Epithelial cell of proximal tubule (primary cell): ENCODE data around the gene MAD1L1. TPM values are rescaled to one million over a fixed set of nuclear protein-coding genes. Genes with fewer than 3 reads are reported as not detected.

Experiments used
- DNase-seq: peaks from one replicate; pipeline ENCODE4 v3.0.0-alpha.2; 2011; ENCODE audit warnings: low read depth
- H3K4me3 ChIP-seq: 2 replicates; pipeline ENCODE4 v1.5.1; 2011; ENCODE audit warnings: low read depth, mild to moderate bottlenecking, low read length
- total RNA-seq: library from RNA; depleted of rRNA; stranded (reverse); fragments of >200 nt; gene quantifications from 2 replicates; pipeline ENCODE4 v1.2.3, GENCODE V29; 2015
- TF ChIP-seq, protein P1 (sequence below): conservative IDR thresholded peaks from 2 replicates; pipeline ENCODE4 v1.5.1; 2012; ENCODE audit warnings: low read depth, mild to moderate bottlenecking, low read length

The MAD1L1 gene
- total RNA-seq, 1 donor from 2014 or later, result 83.4 TPM

DNA sequence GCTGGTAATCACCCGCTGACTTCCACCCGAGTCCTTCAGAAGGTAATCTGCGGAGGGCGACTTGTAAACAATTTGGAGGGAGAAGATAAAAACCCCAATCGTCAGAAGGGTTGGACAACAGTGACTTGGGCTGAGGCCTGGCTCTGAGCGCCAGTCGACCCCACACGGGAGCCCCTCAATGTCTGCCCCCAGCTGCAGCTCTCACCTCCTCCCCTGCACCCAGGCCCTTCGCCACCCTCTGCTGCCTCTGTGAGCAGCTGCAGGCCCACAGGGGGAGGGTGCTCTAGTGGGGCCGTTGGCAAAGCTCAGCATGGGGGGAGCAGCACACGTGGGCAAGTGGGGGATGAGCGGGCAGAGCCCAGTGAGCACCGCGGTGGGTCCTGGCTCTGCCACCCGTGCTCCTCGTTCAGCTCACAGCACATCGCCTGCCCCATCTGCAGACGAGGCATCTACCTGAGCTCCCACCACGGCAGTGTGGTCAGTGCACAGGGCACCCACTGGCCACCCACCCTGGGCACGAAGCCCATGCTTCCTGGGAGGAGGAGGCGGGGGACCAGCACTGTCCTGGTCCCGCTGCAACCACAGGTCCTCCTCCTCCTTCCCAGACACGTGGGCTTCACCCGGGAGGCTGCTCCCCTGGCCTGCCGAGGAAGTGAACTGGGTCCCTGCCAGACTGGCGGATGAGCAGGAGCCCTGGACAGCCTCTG is 282.1 kb downstream of the MAD1L1 start:
- H3K4me3 ChIP-seq, result no peak overlapping the region
- no peak for DNase-seq
- TF ChIP-seq, protein P1, sequence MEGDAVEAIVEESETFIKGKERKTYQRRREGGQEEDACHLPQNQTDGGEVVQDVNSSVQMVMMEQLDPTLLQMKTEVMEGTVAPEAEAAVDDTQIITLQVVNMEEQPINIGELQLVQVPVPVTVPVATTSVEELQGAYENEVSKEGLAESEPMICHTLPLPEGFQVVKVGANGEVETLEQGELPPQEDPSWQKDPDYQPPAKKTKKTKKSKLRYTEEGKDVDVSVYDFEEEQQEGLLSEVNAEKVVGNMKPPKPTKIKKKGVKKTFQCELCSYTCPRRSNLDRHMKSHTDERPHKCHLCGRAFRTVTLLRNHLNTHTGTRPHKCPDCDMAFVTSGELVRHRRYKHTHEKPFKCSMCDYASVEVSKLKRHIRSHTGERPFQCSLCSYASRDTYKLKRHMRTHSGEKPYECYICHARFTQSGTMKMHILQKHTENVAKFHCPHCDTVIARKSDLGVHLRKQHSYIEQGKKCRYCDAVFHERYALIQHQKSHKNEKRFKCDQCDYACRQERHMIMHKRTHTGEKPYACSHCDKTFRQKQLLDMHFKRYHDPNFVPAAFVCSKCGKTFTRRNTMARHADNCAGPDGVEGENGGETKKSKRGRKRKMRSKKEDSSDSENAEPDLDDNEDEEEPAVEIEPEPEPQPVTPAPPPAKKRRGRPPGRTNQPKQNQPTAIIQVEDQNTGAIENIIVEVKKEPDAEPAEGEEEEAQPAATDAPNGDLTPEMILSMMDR, result no peak

- TF ChIP-seq, protein P1, result no peak
- no peak for DNase-seq
- H3K4me3 ChIP-seq, result no peak overlapping the region
These were observed 282.7 kb downstream of the MAD1L1 start for GRCh38 chr7:1950066-1950451.

- DNase-seq, result no peak
- H3K4me3 ChIP-seq, result no peak overlapping the region
- TF ChIP-seq, protein P1, result no peak
These were observed 283.1 kb downstream of the MAD1L1 start for GRCh38 chr7:1949681-1950055.

DNA sequence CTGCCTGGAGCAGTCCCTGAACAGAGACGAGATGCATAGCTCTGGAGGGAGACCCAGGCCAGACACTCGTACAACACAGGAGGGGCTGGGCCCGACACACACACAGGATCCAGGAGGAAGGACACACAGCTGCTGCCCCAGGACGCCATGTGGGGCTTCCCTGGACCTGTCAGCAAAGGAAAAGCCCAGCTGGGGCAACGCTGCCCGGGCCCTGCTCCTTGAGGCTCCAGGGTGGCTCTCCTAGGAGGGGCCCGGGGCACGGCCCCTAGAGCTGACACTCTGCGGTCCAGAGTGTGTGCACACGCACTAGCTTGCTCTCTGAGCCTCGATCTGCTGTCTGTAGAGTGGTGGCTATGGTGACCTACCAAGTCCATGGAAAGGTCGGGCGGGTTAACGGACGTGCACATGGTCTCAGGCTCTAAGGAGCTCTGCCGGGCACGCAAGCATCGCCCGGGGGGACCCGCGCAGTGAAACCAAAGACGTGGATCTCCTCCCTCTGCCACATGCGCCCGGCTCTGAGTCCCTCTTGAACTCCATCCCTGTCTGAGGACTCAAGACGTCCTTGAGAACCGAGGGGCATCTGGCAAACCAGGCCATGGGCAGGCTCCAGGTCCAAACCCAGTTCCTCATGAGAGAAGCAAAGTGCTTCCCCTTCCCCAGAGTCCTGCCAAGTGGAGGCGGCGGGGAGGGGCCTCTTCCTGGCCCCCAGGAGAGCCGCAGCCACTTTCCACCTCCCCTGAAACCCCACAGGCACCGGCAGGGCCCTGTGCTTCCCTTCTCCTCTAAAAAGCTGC is 283.7 kb downstream of the MAD1L1 start:
- no peak overlapping the region for H3K4me3 ChIP-seq
- TF ChIP-seq, protein P1, result no peak
- no peak for DNase-seq

- DNase-seq, result no peak
- no peak overlapping the region for H3K4me3 ChIP-seq
- TF ChIP-seq, protein P1, result no peak
These were observed 284.4 kb downstream of the MAD1L1 start for GRCh38 chr7:1948301-1948796.

DNA sequence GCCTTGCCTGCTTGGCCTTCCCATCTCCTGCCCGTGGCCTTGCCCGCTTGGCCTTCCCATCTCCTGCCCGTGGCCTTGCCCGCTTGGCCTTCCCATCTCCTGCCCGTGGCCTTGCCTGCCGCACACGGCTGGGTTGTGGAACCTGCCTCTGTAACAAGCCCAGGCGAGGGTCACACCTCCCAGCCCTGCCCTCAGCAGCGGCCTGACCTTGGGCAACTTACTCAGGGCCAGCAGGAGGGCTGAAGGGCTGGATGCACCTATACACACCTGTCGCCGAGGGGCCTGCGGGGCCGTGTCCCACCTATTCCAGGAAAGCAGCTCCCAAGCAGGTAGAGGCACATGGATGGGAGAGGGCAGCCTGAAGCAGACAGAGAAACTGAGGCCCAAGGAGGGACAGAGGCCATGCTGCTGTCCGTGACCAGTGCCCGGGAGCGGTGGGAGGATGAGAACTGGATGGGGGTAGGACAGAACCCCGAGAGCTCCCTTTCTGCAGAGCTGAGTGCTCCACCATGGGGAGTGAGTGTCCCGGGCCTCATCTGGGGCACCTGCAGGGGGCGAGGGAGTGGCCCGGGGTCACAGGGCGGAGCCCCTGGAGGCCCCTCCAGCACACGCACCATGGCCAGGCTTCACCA is 285.0 kb downstream of the MAD1L1 start:
- no peak overlapping the region for H3K4me3 ChIP-seq
- TF ChIP-seq, protein P1, result no peak
- DNase-seq, result no peak
